NCI-H1694 treated with DMSO at 0.1 percent for 48 hours (cell line): Measurements from ENCODE around the gene XAGE1A.
"Not testable (repeated sequence)": the region's sequence is repeated elsewhere in the genome, so short reads cannot be mapped to it uniquely, and the experiment has no call there.

Experiments used
- DNase-seq: peaks from one replicate; lab custom pipeline; 2025; lab: John Stamatoyannopoulos, UW

The XAGE1A gene

GRCh38 chrX:52495545-52496418, at the start of gene XAGE1A:
TSS of gene XAGE1A (plus strand) at chrX:52495808. CDS start at chrX:52497362, 1,554 bp downstream.
- not testable (repeated sequence) for DNase-seq

- not testable (repeated sequence) for DNase-seq
Observed at GRCh38 chrX:52452031-52452430, 43.6 kb upstream of the XAGE1A start.

- not testable (repeated sequence) for DNase-seq
Observed at GRCh38 chrX:52471301-52471700, 24.3 kb upstream of the XAGE1A start.

GRCh38 chrX:52496419-52496772, 788 bp downstream of the XAGE1A start:
- DNase-seq: not testable (repeated sequence)

GRCh38 chrX:52501362-52501761, 5.8 kb downstream of the XAGE1A start:
- not testable (repeated sequence) for DNase-seq

- no peak for DNase-seq
Observed at GRCh38 chrX:52504551-52504950, 8.9 kb downstream of the XAGE1A start.

- no peak for DNase-seq
Observed at GRCh38 chrX:52507331-52507730, 11.7 kb downstream of the XAGE1A start.

- DNase-seq: no peak
Observed at GRCh38 chrX:52509916-52510315, 14.3 kb downstream of the XAGE1A start.

- DNase-seq: not testable (repeated sequence)
Observed at GRCh38 chrX:52511126-52511525, 15.5 kb downstream of the XAGE1A start.

GRCh38 chrX:52516110-52516986, 20.7 kb downstream of the XAGE1A start:
- DNase-seq: not testable (repeated sequence)

GRCh38 chrX:52516987-52517325, 21.3 kb downstream of the XAGE1A start, which contains the start of gene XAGE1B:
TSS of gene XAGE1B (minus strand) at chrX:52517063. CDS start at chrX:52515527, 1,536 bp downstream.
- not testable (repeated sequence) for DNase-seq

- DNase-seq: not testable (repeated sequence)
Observed at GRCh38 chrX:52541051-52541450, 45.4 kb downstream of the XAGE1A start.

GRCh38 chrX:52542311-52542710, 46.7 kb downstream of the XAGE1A start:
- no peak for DNase-seq

GRCh38 chrX:52544147-52544840, 48.7 kb downstream of the XAGE1A start:
- no peak for DNase-seq

GRCh38 chrX:52548769-52549168, 53.2 kb downstream of the XAGE1A start:
- DNase-seq: not testable (repeated sequence)
